Type B pancreatic cell (in vitro differentiated cells): ENCODE results near the gene NTRK3. TPM values are rescaled to one million over a fixed set of nuclear protein-coding genes. Genes with fewer than 3 reads are reported as not detected.
"Not testable (repeated sequence)": the region's sequence is repeated elsewhere in the genome, so short reads cannot be mapped to it uniquely, and the experiment has no call there.

Experiments
- DNase-seq: peaks from one replicate; pipeline ENCODE4 v3.0.0; 2021; ENCODE audit warnings: mixed read lengths; ENCODE audit not compliant: unreplicated experiment; ENCODE audit errors: extremely low spot score
- H3K27ac Mint-ChIP-seq: 2 replicates; pipeline ENCODE4 v1.8.0; 2021; ENCODE audit warnings: mild to moderate bottlenecking, mixed read lengths
- H3K27me3 Mint-ChIP-seq: 2 replicates; pipeline ENCODE4 v1.8.0; 2021; ENCODE audit warnings: mixed read lengths
- H3K36me3 Mint-ChIP-seq: 2 replicates; pipeline ENCODE4 v1.8.0; 2021; ENCODE audit warnings: mixed read lengths
- H3K4me1 Mint-ChIP-seq: one replicate; pipeline ENCODE4 v1.8.0; 2021; ENCODE audit warnings: mixed read lengths; ENCODE audit not compliant: unreplicated experiment
- H3K4me3 Mint-ChIP-seq: 2 replicates; pipeline ENCODE4 v1.8.0; 2021; ENCODE audit warnings: mild to moderate bottlenecking, mixed read lengths
- H3K9me3 Mint-ChIP-seq: 2 replicates; pipeline ENCODE4 v1.8.0; 2021; ENCODE audit warnings: mixed read lengths
- total RNA-seq: library from RNA; stranded (reverse); gene quantifications from 2 replicates; pipeline ENCODE4 v1.2.1, GENCODE V29; 2021; ENCODE audit warnings: low replicate concordance
- TF ChIP-seq, protein P1 (sequence below): fragments of 200-600 bp; sonication (generic); conservative IDR thresholded peaks from 2 replicates; pipeline ENCODE4 v1.5.0; 2021; ENCODE audit warnings: antibody characterized with exemption, mild to moderate bottlenecking

NTRK3 gene
- total RNA-seq, 1 donor from 2014 or later, result 16.9 TPM

DNA sequence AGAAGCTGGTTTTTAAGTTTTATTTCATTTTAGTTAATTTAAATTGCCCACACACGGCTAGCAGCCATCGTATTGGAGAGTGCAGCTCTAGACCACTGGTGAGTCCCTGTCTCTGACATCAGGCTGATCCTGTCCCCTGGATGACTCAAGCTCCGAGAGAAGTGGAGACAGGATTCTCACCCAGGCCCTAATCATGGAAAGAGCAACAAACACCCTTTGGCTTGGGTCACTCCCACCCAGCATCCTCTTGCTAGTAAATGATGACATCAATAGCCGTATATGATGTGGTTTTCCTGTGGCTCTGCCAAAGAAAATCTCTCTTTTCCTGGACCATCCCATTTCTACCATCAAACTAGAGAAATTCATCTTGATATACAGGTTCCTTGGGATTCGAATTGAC is 182.2 kb downstream of the NTRK3 start:
- no peak for DNase-seq
- Mint-ChIP-seq H3K4me3 (no peak overlapping the region), H3K4me1 (peaks cover 6% of the 10 kb centered on the region), H3K9me3 (no peaks in the 10 kb centered on the region), H3K27me3 (peaks cover 13% of the 10 kb centered on the region), H3K36me3 (no peaks in the 10 kb centered on the region), H3K27ac (no peak overlapping the region)
- TF ChIP-seq, protein P1, sequence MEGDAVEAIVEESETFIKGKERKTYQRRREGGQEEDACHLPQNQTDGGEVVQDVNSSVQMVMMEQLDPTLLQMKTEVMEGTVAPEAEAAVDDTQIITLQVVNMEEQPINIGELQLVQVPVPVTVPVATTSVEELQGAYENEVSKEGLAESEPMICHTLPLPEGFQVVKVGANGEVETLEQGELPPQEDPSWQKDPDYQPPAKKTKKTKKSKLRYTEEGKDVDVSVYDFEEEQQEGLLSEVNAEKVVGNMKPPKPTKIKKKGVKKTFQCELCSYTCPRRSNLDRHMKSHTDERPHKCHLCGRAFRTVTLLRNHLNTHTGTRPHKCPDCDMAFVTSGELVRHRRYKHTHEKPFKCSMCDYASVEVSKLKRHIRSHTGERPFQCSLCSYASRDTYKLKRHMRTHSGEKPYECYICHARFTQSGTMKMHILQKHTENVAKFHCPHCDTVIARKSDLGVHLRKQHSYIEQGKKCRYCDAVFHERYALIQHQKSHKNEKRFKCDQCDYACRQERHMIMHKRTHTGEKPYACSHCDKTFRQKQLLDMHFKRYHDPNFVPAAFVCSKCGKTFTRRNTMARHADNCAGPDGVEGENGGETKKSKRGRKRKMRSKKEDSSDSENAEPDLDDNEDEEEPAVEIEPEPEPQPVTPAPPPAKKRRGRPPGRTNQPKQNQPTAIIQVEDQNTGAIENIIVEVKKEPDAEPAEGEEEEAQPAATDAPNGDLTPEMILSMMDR, result no peak

DNA sequence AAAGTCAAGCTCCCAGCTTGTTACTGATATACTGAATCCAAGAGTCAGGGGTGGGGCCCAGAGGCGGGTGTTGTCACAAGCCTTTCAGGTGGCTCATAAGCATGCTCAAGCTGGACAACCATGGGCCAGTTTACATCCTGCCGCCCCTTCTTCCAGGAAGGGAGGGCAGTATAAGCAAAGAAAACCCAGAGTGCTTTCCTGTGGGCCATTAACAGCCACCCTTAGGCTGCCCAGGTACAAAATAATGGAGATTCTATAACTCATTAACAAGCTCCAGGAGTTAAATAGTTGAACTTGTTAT is 183.2 kb downstream of the NTRK3 start:
- Mint-ChIP-seq H3K27ac (no peak overlapping the region), H3K27me3 (peaks cover 16% of the 10 kb centered on the region), H3K4me3 (no peak overlapping the region), H3K9me3 (no peaks in the 10 kb centered on the region), H3K4me1 (peaks cover 6% of the 10 kb centered on the region), H3K36me3 (no peaks in the 10 kb centered on the region)
- TF ChIP-seq, protein P1, result no peak
- DNase-seq, result no peak

DNA sequence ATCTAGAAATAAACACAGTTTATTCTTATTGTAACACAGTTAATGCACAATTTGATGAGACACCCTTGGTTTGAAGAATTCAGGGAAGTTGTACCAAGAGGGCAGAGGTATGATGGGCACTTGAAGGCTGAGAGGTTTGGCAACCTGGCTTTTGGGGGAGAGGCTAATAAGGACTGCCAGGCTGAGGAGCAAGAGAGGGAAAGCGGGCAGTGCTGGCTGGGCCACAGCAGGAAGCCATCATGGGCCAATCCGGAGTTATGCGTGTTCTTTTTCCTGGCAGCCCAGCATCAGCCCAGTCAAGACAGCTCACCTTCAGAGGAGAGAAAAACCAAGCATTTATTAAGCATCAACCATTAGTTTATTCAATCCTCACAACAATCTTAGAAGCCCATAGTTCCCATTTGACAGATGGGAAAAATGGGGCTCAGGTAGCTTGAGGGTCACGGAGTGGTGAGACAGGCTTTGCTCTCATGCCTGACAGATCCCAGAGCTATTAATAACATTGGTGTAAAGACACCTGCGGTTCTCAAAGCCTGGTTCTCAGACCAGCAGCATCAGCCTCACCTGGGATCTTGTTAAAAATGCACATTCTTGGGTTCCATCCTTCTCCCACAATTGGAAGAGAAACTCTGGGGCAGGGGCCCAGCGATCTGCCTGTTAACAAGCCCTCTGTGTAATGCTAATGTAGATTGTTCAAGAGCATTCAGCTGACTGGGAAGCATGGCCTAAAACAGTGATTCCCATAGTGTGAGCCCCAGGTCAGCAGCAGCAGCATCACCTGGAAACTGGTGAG is 183.7 kb downstream of the NTRK3 start:
- H3K27ac Mint-ChIP-seq, result no peak overlapping the region
- H3K4me1 Mint-ChIP-seq, result peaks cover 6% of the 10 kb centered on the region
- peaks cover 16% of the 10 kb centered on the region for H3K27me3 Mint-ChIP-seq
- no peak overlapping the region for H3K4me3 Mint-ChIP-seq
- no peaks in the 10 kb centered on the region for H3K36me3 Mint-ChIP-seq
- no peak for DNase-seq
- no peaks in the 10 kb centered on the region for H3K9me3 Mint-ChIP-seq
- TF ChIP-seq, protein P1, result no peak

DNA sequence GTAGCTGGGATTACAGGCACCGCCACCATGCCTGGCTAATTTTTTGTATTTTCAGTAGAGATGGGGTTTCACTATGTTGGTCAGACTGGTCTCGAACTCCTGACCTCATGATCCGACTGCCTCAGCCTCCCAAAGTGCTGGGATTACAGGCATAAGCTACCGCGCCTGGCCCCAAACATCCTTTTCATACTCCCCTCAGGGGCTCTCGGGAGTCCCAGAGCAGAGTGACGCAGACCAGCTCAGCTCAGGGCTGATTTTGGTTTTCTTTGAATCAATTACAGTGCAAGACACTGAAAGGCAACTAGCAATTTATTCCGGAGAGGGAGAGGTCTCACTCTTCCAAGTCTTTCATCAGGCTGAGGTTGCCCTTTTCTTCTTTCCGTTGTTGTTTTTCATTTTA is 184.4 kb downstream of the NTRK3 start:
- not testable (repeated sequence) for H3K9me3 Mint-ChIP-seq, H3K4me1 Mint-ChIP-seq, H3K36me3 Mint-ChIP-seq, H3K4me3 Mint-ChIP-seq, H3K27ac Mint-ChIP-seq, DNase-seq
- peaks cover 16% of the 10 kb centered on the region for H3K27me3 Mint-ChIP-seq

DNA sequence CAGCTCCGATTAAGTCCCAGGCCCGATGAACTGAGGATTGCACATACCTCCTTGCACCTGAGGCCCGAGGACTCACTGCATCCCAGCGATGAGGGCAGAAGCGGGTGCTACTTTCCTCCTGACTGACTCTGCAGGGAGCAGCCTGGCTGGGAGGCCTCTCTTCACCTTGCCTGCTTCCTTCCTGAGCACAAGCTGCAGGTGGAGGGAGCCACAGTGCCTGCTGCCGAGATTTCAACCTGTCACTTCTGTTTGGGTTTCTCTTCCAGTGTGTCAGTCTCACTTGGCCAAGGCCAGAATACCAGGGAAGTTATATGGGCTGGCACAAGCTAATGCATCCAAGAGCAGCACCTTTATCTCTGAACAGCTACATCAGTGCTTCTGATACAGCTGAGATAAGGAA is 185.4 kb downstream of the NTRK3 start:
- TF ChIP-seq, protein P1, result no peak
- Mint-ChIP-seq H3K4me3 (no peak overlapping the region), H3K9me3 (no peaks in the 10 kb centered on the region), H3K36me3 (no peaks in the 10 kb centered on the region), H3K4me1 (no peaks in the 10 kb centered on the region), H3K27me3 (peaks cover 20% of the 10 kb centered on the region), H3K27ac (no peak overlapping the region)
- DNase-seq, result no peak

DNA sequence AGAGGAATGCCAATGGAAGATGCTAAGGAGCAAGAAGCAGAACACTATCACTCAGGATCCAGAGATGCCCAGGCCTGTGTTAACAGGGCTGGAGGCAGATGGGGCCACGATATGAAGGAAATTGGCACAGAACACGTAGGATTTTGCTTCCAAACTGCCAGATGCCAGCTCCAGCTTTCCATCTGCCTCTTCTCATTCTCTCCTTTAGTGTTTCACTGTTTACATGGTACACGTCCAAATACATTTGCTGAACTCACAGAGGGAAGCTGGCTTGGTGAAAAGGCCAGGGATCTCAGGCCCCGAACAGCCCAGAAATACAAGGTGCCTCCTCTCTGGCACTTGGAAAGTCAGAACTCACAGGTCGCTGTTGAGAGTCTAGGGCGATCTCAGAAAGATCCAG is 187.0 kb downstream of the NTRK3 start:
- DNase-seq, result no peak
- Mint-ChIP-seq H3K27me3 (peaks cover 20% of the 10 kb centered on the region), H3K4me1 (no peaks in the 10 kb centered on the region), H3K27ac (no peak overlapping the region), H3K9me3 (no peaks in the 10 kb centered on the region), H3K4me3 (no peak overlapping the region), H3K36me3 (no peaks in the 10 kb centered on the region)
- TF ChIP-seq, protein P1, result no peak
